Osteoblast (primary cell): ENCODE results near the gene CDH22. TPM values are rescaled to one million over a fixed set of nuclear protein-coding genes. Genes with fewer than 3 reads are reported as not detected.

Experiments
- DNase-seq: peaks from one replicate; pipeline ENCODE4 v3.0.0; 2011; ENCODE audit warnings: low spot score, mixed read lengths; ENCODE audit not compliant: insufficient read length; ENCODE audit errors: missing footprints
- H2AFZ ChIP-seq: 2 replicates; pipeline ENCODE4 v1.6.0; 2011; ENCODE audit warnings: mild to moderate bottlenecking, low read length
- H3K27ac ChIP-seq: 2 replicates; pipeline ENCODE4 v1.5.1; 2011; ENCODE audit warnings: mild to moderate bottlenecking, low read depth, low read length, moderate library complexity
- H3K27me3 ChIP-seq: 2 replicates; pipeline ENCODE4 v1.6.0; 2012; ENCODE audit warnings: mild to moderate bottlenecking, control low read depth, inconsistent platforms, low read length, moderate library complexity; ENCODE audit not compliant: insufficient read depth
- H3K36me3 ChIP-seq: 2 replicates; pipeline ENCODE4 v1.5.1; 2011; ENCODE audit warnings: mild to moderate bottlenecking, low read length, control low read depth, moderate library complexity; ENCODE audit not compliant: insufficient read depth
- H3K4me1 ChIP-seq: 2 replicates; pipeline ENCODE4 v1.5.1; 2011; ENCODE audit warnings: mild to moderate bottlenecking, low read length, control low read depth, moderate library complexity; ENCODE audit not compliant: insufficient read depth
- H3K4me2 ChIP-seq: 2 replicates; pipeline ENCODE4 v1.6.0; 2011; ENCODE audit warnings: mild to moderate bottlenecking, low read length; ENCODE audit not compliant: insufficient read depth
- H3K4me3 ChIP-seq: fragments of 200-600 bp; sonication (generic); 3 replicates; pipeline ENCODE4 v1.5.1; 2012; ENCODE audit warnings: mild to moderate bottlenecking, low read length, inconsistent platforms; ENCODE audit not compliant: insufficient read depth
- H3K79me2 ChIP-seq: 2 replicates; pipeline ENCODE4 v1.6.0; 2012; ENCODE audit warnings: mild to moderate bottlenecking, low read length, control low read depth, inconsistent platforms; ENCODE audit not compliant: insufficient read depth
- H3K9me3 ChIP-seq: 2 replicates; pipeline ENCODE4 v1.5.1; 2011; ENCODE audit warnings: low read depth, low read length, control low read depth
- H4K20me1 ChIP-seq: 2 replicates; pipeline ENCODE4 v1.6.0; 2012; ENCODE audit warnings: mild to moderate bottlenecking, low read length, control low read depth; ENCODE audit not compliant: insufficient read depth
- CTCF ChIP-seq: IDR thresholded peaks from 2 replicates; pipeline ENCODE4 v1.5.1; 2011; ENCODE audit warnings: mild to moderate bottlenecking, low read depth, low read length, moderate library complexity; ENCODE audit errors: extremely low read depth
- total RNA-seq: library from RNA; depleted of rRNA; stranded (reverse); fragments of >200 nt; gene quantifications from 2 replicates; pipeline ENCODE4 v1.2.3, GENCODE V29; 2012

Gene CDH22
- total RNA-seq, 1 donor: not detected

GRCh38 chr20:46167080-46167479 is 141.2 kb downstream of the CDH22 start:
- H3K27me3 ChIP-seq: peaks cover 4% of the 10 kb centered on the region
- no peak for TF ChIP-seq CTCF
- DNase-seq: no peak

GRCh38 chr20:46164254-46164653 is 144.0 kb downstream of the CDH22 start:
- H3K4me3 ChIP-seq: no peak overlapping the region
- H3K4me2 ChIP-seq: no peak overlapping the region
- DNase-seq: no peak
- peaks cover 3% of the 10 kb centered on the region for H3K27me3 ChIP-seq
- no peak overlapping the region for H2AFZ ChIP-seq
- no peaks in the 10 kb centered on the region for H4K20me1 ChIP-seq
- TF ChIP-seq CTCF: no peak
- no peaks in the 10 kb centered on the region for H3K79me2 ChIP-seq
- no peaks in the 10 kb centered on the region for H3K4me1 ChIP-seq
- H3K36me3 ChIP-seq: no peaks in the 10 kb centered on the region
- H3K27ac ChIP-seq: no peak overlapping the region
- no peaks in the 10 kb centered on the region for H3K9me3 ChIP-seq

More at GRCh38 chr20:46167080-46167479, 141.2 kb downstream of the CDH22 start:
- Histone ChIP-seq H3K79me2 (no peaks in the 10 kb centered on the region), H3K4me1 (no peaks in the 10 kb centered on the region), H3K4me2 (no peak overlapping the region), H3K4me3 (no peak overlapping the region), H4K20me1 (no peaks in the 10 kb centered on the region), H3K27ac (no peak overlapping the region), H3K9me3 (no peaks in the 10 kb centered on the region), H2AFZ (no peak overlapping the region), H3K36me3 (no peaks in the 10 kb centered on the region)

GRCh38 chr20:46161921-46162320 is 146.4 kb downstream of the CDH22 start:
- Histone ChIP-seq H3K4me2 (no peak overlapping the region), H4K20me1 (no peaks in the 10 kb centered on the region), H3K79me2 (no peaks in the 10 kb centered on the region), H2AFZ (no peak overlapping the region), H3K9me3 (no peaks in the 10 kb centered on the region), H3K27me3 (peaks cover 16% of the 10 kb centered on the region), H3K36me3 (no peaks in the 10 kb centered on the region), H3K27ac (no peak overlapping the region), H3K4me3 (no peak overlapping the region), H3K4me1 (no peaks in the 10 kb centered on the region)
- no peak for DNase-seq
- TF ChIP-seq CTCF: no peak

- Histone ChIP-seq H2AFZ (no peak overlapping the region), H3K36me3 (no peaks in the 10 kb centered on the region), H4K20me1 (no peaks in the 10 kb centered on the region), H3K79me2 (no peaks in the 10 kb centered on the region), H3K4me1 (no peaks in the 10 kb centered on the region), H3K27ac (no peak overlapping the region), H3K27me3 (peaks cover 16% of the 10 kb centered on the region), H3K4me3 (no peak overlapping the region), H3K9me3 (no peaks in the 10 kb centered on the region), H3K4me2 (no peak overlapping the region)
- peak; percentile 52 for DNase-seq
- TF ChIP-seq CTCF: no peak
These were observed 147.6 kb downstream of the CDH22 start for GRCh38 chr20:46160661-46161060.
